Panc1 (cell line): ENCODE measurements around the gene APEH. TPM values are rescaled to one million over a fixed set of nuclear protein-coding genes. Genes with fewer than 3 reads are reported as not detected.

Experiments
- ATAC-seq: fragments of 200-7000 bp; cut with Tn5 transposase; 2 replicates; pipeline ENCODE4 v1.9.1; 2020; ENCODE audit warnings: mild to moderate bottlenecking, moderate library complexity
- BruUV-seq: library from RNA; stranded (reverse); fragments of 400-500 nt; replicated peaks from 2 replicates; lab custom pipeline; 2021; lab: Mats Ljungman, UMichigan
- CTCF ChIA-PET: fragments of 300-600 bp; sonication (Branson Sonifier 250); formaldehyde crosslinking; loops from one replicate; lab custom pipeline; 2022; ENCODE audit warnings: antibody characterized with exemption; lab: Charles Lee
- POLR2A ChIA-PET: fragments of 300-600 bp; sonication (Branson Sonifier 250); formaldehyde crosslinking; loops from one replicate; lab custom pipeline; 2022; ENCODE audit warnings: antibody characterized with exemption; lab: Charles Lee
- DNase-seq: peaks from one replicate; pipeline ENCODE4 v3.0.0-alpha.2; 2010; ENCODE audit warnings: low read depth, low spot score
- H3K27ac ChIP-seq: 2 replicates; pipeline ENCODE4 v1.5.1; 2011; ENCODE audit warnings: mild to moderate bottlenecking, low read length, inconsistent platforms
- H3K27me3 ChIP-seq: fragments of 200-500 bp; sonication (Bioruptor generic); 2 replicates; pipeline ENCODE4 v1.6.0; 2014; ENCODE audit warnings: low read length, inconsistent platforms; ENCODE audit not compliant: control insufficient read depth, insufficient read depth
- H3K36me3 ChIP-seq: fragments of 200-500 bp; sonication (Bioruptor generic); 2 replicates; pipeline ENCODE4 v1.5.1; 2014; ENCODE audit warnings: inconsistent platforms, mild to moderate bottlenecking, low read length, moderate library complexity; ENCODE audit not compliant: control insufficient read depth, insufficient read depth
- H3K4me1 ChIP-seq: 2 replicates; pipeline ENCODE4 v1.5.1; 2011; ENCODE audit warnings: inconsistent platforms, mild to moderate bottlenecking, low read length, moderate library complexity; ENCODE audit not compliant: control insufficient read depth, insufficient read depth
- H3K4me3 ChIP-seq, 2 experiments: 2 replicates each; pipeline ENCODE4 v1.5.1; 2011 to 2012; ENCODE audit warnings: low read depth in 2 of 2, low read length in 2 of 2, mild to moderate bottlenecking in 2 of 2, inconsistent platforms in 1 of 2, moderate library complexity in 1 of 2
- H3K9me3 ChIP-seq: fragments of 200-500 bp; sonication (Bioruptor generic); 2 replicates; pipeline ENCODE4 v1.5.1; 2014; ENCODE audit warnings: low read depth, mild to moderate bottlenecking, inconsistent platforms, low read length, moderate library complexity; ENCODE audit not compliant: control insufficient read depth, insufficient read depth
- POLR2AphosphoS5 ChIP-seq: IDR thresholded peaks from 2 replicates; pipeline ENCODE4 v1.6.1; 2012; ENCODE audit warnings: mild to moderate bottlenecking, low read depth, low read length, moderate library complexity
- REST ChIP-seq, 2 experiments: IDR thresholded peaks; 2 replicates each; pipeline ENCODE4 v1.6.1; 2011 to 2012; ENCODE audit warnings: low read depth in 2 of 2, control low read depth in 1 of 2, low read length in 1 of 2, mild to moderate bottlenecking in 1 of 2, moderate library complexity in 1 of 2; ENCODE audit not compliant: insufficient read depth in 1 of 2
- SIN3A ChIP-seq: IDR thresholded peaks from 2 replicates; pipeline ENCODE4 v1.6.1; 2012; ENCODE audit warnings: low read depth, mild to moderate bottlenecking, low read length, moderate library complexity, borderline replicate concordance; ENCODE audit not compliant: insufficient read depth
- TCF7L2 ChIP-seq: IDR thresholded peaks from 2 replicates; pipeline ENCODE4 v1.6.1; 2011; ENCODE audit warnings: mild to moderate bottlenecking, low read depth, low read length, inconsistent platforms
- in situ Hi-C: cut with HindIII; loops from 2 replicates; pipeline ENCODE4 v1.10.0; 2016; ENCODE audit warnings: low sequenced_read_pairs, low pct_unique_long_range_greater_than_20kb
- intact Hi-C: fragments of 100-400 bp; cut with micrococcal nuclease; formaldehyde crosslinking; loops from one replicate; pipeline ENCODE4 v1.10.0; 2022; ENCODE audit not compliant: unreplicated experiment
- total RNA-seq: library from RNA; stranded (reverse); gene quantifications from one replicate; pipeline ENCODE4 v1.2.1, GENCODE V29; 2021; ENCODE audit not compliant: unreplicated experiment
- TF ChIP-seq, protein P1 (sequence below): fragments of 450-650 bp; IDR thresholded peaks from 2 replicates; pipeline ENCODE4 v1.5.1; 2017; ENCODE audit warnings: mild to moderate bottlenecking

Gene APEH
- total RNA-seq, 1 experiment from 2014 or later = 131 TPM

DNA sequence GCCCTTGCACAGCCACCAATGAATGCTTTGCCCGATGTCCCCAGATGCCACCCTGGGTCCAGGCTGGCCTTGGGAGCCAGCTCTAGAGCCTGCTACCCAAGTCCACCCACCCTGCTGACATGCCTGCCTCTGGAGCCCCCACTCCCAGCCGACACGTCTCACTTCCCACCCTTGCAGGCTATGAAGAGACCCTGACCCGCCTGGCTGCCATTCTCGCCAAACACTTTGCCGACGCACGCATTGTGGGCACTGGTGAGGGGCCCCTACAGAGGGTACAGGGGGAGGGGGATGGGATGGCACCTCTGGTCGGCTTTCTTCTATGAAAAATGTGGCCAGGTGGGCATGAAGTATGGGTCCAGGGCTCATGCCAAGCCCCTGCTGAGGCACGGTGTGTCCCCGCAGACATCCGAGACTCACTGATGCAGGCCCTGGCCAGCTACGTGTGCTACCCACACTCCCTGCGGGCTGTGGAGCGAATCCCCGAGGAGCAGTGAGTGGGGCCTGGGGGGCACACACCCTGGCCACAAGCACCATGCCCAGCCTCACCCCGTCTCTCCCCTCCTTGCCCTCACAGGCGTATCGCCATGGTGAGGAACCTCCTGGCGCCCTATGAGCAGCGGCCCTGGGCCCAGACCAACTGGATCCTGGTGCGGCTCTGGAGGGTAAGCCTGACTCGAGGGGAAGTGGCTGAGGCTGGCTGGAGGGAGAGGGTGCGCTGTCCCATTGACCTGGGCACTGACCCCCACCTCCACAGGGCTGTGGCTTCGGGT lies 39.4 kb downstream of the APEH start:
- ChIA-PET POLR2A (no interaction called here), CTCF (no interaction called here)
- Histone ChIP-seq H3K9me3 (no peaks in the 10 kb centered on the region), H3K36me3 (no peaks in the 10 kb centered on the region), H3K4me1 (no peaks in the 10 kb centered on the region), H3K27me3 (no peaks in the 10 kb centered on the region), H3K4me3 (no peak overlapping the region), H3K27ac (no peak overlapping the region)
- no TSS peak for BruUV-seq
- in situ Hi-C loops (no loop called here), intact Hi-C loops (no loop called here)
- TF ChIP-seq SIN3A (no peak), REST (IDR thresholded peaks at IDR 0.05; ENCODE audit: insufficient read depth in 1 of 2, low read depth in 2 of 2, low read length in 1 of 2) (no peak), POLR2AphosphoS5 (no peak), TCF7L2 (no peak)
- TF ChIP-seq, protein P1, sequence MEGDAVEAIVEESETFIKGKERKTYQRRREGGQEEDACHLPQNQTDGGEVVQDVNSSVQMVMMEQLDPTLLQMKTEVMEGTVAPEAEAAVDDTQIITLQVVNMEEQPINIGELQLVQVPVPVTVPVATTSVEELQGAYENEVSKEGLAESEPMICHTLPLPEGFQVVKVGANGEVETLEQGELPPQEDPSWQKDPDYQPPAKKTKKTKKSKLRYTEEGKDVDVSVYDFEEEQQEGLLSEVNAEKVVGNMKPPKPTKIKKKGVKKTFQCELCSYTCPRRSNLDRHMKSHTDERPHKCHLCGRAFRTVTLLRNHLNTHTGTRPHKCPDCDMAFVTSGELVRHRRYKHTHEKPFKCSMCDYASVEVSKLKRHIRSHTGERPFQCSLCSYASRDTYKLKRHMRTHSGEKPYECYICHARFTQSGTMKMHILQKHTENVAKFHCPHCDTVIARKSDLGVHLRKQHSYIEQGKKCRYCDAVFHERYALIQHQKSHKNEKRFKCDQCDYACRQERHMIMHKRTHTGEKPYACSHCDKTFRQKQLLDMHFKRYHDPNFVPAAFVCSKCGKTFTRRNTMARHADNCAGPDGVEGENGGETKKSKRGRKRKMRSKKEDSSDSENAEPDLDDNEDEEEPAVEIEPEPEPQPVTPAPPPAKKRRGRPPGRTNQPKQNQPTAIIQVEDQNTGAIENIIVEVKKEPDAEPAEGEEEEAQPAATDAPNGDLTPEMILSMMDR = no peak
- ATAC-seq (no peak), DNase-seq (no peak)

DNA sequence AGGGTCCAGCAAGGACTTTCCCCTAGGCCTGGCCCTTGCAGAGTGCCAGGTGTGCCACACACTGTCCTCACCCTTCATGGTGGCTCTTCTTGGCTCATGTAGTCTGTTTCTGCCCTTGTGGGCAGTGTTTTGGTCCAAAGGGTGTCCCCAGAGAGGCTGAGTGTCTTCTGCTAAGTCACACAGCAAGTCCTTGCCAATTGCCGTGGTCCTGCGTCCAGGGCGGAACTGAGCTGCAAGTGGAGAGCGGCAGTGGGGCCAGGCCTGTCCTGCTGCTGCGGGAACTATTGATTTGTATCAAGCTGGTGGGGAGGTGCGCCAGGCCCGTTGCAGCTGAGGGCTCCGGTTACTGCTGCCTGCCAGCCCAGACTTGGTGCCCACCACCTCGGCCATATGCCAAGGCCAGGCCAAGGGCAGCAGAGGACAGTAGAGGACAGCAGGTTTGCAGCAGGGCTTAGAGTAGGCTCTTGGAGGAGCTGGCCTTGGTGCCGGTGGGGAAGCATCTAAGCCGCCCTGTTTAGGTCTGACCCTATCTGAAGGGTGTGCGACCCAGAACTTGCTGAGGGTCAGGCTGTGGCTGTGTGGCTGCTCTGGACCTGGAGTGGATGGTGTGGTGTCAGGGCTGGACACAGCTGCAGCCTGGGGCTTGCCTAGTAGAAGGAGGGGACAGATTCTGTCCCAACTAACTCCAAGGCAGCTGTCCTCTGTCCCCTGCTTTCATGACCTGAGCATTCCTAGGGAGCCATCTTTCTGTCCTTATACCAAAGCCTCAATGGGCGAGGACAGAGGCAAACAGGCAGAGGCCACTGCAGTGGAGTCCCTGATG lies 40.8 kb downstream of the APEH start:
- ChIA-PET POLR2A (no interaction called here), CTCF (no interaction called here)
- no peaks in the 10 kb centered on the region for H3K9me3 ChIP-seq
- H3K27me3 ChIP-seq = no peaks in the 10 kb centered on the region
- no peak overlapping the region for H3K4me3 ChIP-seq
- DNase-seq (no peak), ATAC-seq (no peak)
- intact Hi-C loops (no loop called here), in situ Hi-C loops (no loop called here)
- no peaks in the 10 kb centered on the region for H3K36me3 ChIP-seq
- TF ChIP-seq SIN3A (no peak), POLR2AphosphoS5 (no peak), TCF7L2 (no peak), REST (IDR thresholded peaks at IDR 0.05; ENCODE audit: insufficient read depth in 1 of 2, low read depth in 2 of 2, low read length in 1 of 2) (no peak; a peak in 1 of 4 replicates)
- TF ChIP-seq, protein P1 = no peak
- BruUV-seq = no TSS peak
- no peak overlapping the region for H3K27ac ChIP-seq
- no peaks in the 10 kb centered on the region for H3K4me1 ChIP-seq
